ENCODE results near the gene SLC36A3.

Gene SLC36A3

GRCh38 chr5:151317871-151318270 is 14.3 kb upstream of the SLC36A3 start:
- no peak overlapping the region for H3K4me2 ChIP-seq (ENCODE audit: low read length)
- no peak overlapping the region for H3K4me3 ChIP-seq (ENCODE audit: low read depth, low read length)
- TF ChIP-seq, protein P1, sequence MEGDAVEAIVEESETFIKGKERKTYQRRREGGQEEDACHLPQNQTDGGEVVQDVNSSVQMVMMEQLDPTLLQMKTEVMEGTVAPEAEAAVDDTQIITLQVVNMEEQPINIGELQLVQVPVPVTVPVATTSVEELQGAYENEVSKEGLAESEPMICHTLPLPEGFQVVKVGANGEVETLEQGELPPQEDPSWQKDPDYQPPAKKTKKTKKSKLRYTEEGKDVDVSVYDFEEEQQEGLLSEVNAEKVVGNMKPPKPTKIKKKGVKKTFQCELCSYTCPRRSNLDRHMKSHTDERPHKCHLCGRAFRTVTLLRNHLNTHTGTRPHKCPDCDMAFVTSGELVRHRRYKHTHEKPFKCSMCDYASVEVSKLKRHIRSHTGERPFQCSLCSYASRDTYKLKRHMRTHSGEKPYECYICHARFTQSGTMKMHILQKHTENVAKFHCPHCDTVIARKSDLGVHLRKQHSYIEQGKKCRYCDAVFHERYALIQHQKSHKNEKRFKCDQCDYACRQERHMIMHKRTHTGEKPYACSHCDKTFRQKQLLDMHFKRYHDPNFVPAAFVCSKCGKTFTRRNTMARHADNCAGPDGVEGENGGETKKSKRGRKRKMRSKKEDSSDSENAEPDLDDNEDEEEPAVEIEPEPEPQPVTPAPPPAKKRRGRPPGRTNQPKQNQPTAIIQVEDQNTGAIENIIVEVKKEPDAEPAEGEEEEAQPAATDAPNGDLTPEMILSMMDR (IDR thresholded peaks at IDR 0.05) = no peak
- H2AFZ ChIP-seq = no peak overlapping the region
- H3K36me3 ChIP-seq (ENCODE audit: control insufficient read depth, insufficient read depth, low read length) = no peaks in the 10 kb centered on the region
- H3K4me1 ChIP-seq = no peaks in the 10 kb centered on the region
- no peaks in the 10 kb centered on the region for H3K9me3 ChIP-seq (ENCODE audit: control insufficient read depth, low read length)
- no peak overlapping the region for H3K9ac ChIP-seq
- no peaks in the 10 kb centered on the region for H3K27me3 ChIP-seq (ENCODE audit: control insufficient read depth, insufficient read depth, low read length)
- H3K27ac ChIP-seq = no peak overlapping the region
- H3K79me2 ChIP-seq = no peaks in the 10 kb centered on the region

- Histone ChIP-seq H3K27ac (no peak overlapping the region), H3K4me2 (ENCODE audit: low read length) (no peak overlapping the region), H3K9me3 (ENCODE audit: control insufficient read depth, low read length) (no peaks in the 10 kb centered on the region), H3K4me3 (ENCODE audit: low read depth, low read length) (no peak overlapping the region), H3K36me3 (ENCODE audit: control insufficient read depth, insufficient read depth, low read length) (no peaks in the 10 kb centered on the region), H3K27me3 (ENCODE audit: control insufficient read depth, insufficient read depth, low read length) (no peaks in the 10 kb centered on the region), H3K9ac (no peak overlapping the region), H3K4me1 (no peaks in the 10 kb centered on the region), H2AFZ (no peak overlapping the region), H3K79me2 (no peaks in the 10 kb centered on the region)
- TF ChIP-seq, protein P1 (IDR thresholded peaks at IDR 0.05) = peak; percentile 94
These were observed 12.5 kb upstream of the SLC36A3 start for GRCh38 chr5:151315998-151316597.

DNA sequence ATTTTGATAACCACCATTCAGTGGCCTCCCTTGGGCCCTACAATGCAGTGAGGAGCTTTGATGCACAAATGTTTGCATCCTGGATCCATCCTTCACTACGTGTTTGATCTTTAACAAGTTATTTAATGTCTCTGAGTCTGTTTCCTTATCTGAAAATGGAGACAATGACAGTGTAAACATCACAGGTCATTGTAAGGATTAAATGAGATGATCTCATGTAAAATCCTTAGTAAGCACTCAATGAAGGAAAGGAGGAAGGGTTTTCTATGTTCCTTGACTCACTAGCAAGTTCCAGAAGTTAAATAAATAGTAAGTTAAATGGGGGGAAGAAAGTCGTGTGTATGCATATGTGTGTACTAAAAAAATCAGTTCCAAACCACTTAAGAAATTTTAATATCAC is 9.8 kb upstream of the SLC36A3 start:
- TF ChIP-seq, protein P1 (IDR thresholded peaks at IDR 0.05) = no peak
- Histone ChIP-seq H3K27me3 (ENCODE audit: control insufficient read depth, insufficient read depth, low read length) (no peaks in the 10 kb centered on the region), H3K4me2 (ENCODE audit: low read length) (no peak overlapping the region), H3K79me2 (no peaks in the 10 kb centered on the region), H3K9ac (no peak overlapping the region), H2AFZ (no peak overlapping the region), H3K9me3 (ENCODE audit: control insufficient read depth, low read length) (no peaks in the 10 kb centered on the region), H3K36me3 (ENCODE audit: control insufficient read depth, insufficient read depth, low read length) (no peaks in the 10 kb centered on the region), H3K4me3 (ENCODE audit: low read depth, low read length) (no peak overlapping the region), H3K27ac (no peak overlapping the region), H3K4me1 (no peaks in the 10 kb centered on the region)

GRCh38 chr5:151312756-151313324 is 9.3 kb upstream of the SLC36A3 start:
- Histone ChIP-seq H3K79me2 (no peaks in the 10 kb centered on the region), H2AFZ (no peak overlapping the region)

More at GRCh38 chr5:151312756-151313324, 9.3 kb upstream of the SLC36A3 start:
- Histone ChIP-seq H3K4me1 (no peaks in the 10 kb centered on the region), H3K4me3 (ENCODE audit: low read depth, low read length) (no peak overlapping the region), H3K4me2 (ENCODE audit: low read length) (no peak overlapping the region), H3K27me3 (ENCODE audit: control insufficient read depth, insufficient read depth, low read length) (no peaks in the 10 kb centered on the region), H3K9ac (no peak overlapping the region), H3K9me3 (ENCODE audit: control insufficient read depth, low read length) (no peaks in the 10 kb centered on the region), H3K36me3 (ENCODE audit: control insufficient read depth, insufficient read depth, low read length) (no peaks in the 10 kb centered on the region), H3K27ac (no peak overlapping the region)
- TF ChIP-seq, protein P1 (IDR thresholded peaks at IDR 0.05) = no peak

Data from parathyroid adenoma (tissue), 2 donors.